ENCODE results near the gene EPM2A. TPM values are rescaled to one million over a fixed set of nuclear protein-coding genes. Genes with fewer than 3 reads are reported as not detected.

EPM2A gene
- total RNA-seq, 3 donors from 2014 or later = 4.7 to 52.4 (median 5.3) TPM

DNA sequence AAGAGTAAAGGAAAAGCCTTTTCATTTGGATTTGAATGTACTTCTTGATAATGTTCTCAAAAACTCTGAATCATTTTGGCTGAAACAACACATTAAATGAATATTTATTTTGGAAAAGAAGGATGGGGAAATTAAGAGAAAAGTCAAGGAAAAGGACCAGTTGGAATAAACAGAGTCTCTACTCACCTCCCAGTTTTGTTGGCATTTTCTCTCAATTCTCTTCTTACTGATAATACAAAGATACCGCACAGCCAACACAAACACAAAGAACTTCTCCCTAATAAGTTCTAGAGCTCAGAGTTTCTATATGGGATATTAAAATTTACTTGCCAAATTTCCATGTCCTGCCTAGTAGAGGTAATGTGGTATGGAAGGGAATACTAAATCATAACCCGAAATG is 13.1 kb downstream of the EPM2A start:
- intact Hi-C loops (cut with DNase I, micrococcal nuclease) = no loop called here
- TF ChIP-seq, protein P1, sequence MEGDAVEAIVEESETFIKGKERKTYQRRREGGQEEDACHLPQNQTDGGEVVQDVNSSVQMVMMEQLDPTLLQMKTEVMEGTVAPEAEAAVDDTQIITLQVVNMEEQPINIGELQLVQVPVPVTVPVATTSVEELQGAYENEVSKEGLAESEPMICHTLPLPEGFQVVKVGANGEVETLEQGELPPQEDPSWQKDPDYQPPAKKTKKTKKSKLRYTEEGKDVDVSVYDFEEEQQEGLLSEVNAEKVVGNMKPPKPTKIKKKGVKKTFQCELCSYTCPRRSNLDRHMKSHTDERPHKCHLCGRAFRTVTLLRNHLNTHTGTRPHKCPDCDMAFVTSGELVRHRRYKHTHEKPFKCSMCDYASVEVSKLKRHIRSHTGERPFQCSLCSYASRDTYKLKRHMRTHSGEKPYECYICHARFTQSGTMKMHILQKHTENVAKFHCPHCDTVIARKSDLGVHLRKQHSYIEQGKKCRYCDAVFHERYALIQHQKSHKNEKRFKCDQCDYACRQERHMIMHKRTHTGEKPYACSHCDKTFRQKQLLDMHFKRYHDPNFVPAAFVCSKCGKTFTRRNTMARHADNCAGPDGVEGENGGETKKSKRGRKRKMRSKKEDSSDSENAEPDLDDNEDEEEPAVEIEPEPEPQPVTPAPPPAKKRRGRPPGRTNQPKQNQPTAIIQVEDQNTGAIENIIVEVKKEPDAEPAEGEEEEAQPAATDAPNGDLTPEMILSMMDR (IDR thresholded peaks at IDR 0.05) = no peak
- Histone ChIP-seq H3K9me3 (peaks cover 9% of the 10 kb centered on the region), H3K4me3 (no peak overlapping the region), H3K36me3 (ENCODE audit: low read depth) (no peaks in the 10 kb centered on the region), H3K4me1 (ENCODE audit: low read depth) (no peaks in the 10 kb centered on the region)
- DNase-seq (no peak), ATAC-seq (no peak)

DNA sequence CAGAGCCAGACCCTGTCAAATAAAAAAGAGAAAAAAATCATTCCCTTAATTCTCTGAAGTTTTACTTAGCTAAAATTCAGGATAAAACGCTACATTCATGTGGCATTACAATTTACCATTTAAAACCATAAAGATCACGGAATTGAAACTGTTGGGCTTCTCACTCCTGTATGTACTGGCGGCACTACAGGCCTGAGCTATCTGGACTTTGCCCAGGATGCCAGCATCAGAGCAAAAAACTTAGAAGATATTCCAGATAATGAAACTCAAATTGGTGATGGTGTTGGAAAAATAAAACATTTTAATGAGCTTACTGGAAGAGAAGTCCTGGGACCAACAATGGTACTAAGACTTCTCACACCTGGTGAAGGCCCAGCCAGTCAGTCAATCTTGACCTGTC is 14.2 kb downstream of the EPM2A start:
- Histone ChIP-seq H3K36me3 (ENCODE audit: low read depth) (no peaks in the 10 kb centered on the region), H3K4me3 (no peak overlapping the region), H3K4me1 (ENCODE audit: low read depth) (no peaks in the 10 kb centered on the region), H3K9me3 (peaks cover 9% of the 10 kb centered on the region)
- DNase-seq (no peak), ATAC-seq (no peak)
- TF ChIP-seq, protein P1 (IDR thresholded peaks at IDR 0.05) = no peak
- intact Hi-C loops (cut with DNase I, micrococcal nuclease) = no loop called here

DNA sequence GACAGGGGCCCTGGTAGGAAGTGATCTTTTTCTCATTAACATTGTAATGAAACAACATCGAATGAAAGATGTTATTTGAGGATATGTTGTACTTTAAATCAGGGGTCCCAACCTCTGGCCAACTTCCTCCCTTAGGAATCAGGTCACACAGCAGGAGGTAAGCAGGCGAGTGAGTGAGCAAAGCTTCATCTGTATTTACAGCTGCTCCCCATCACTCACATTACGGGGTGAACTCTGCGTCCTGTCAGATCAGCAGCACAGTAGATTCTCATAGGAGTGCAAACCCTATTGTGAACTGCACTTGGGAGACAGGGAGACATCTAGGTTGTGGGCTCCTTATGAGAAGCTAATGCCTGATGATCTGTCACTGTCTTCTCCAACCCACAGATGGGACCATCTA is 19.9 kb downstream of the EPM2A start:
- intact Hi-C loops (cut with DNase I, micrococcal nuclease) = no loop called here
- Histone ChIP-seq H3K36me3 (ENCODE audit: low read depth) (no peaks in the 10 kb centered on the region), H3K4me1 (ENCODE audit: low read depth) (no peaks in the 10 kb centered on the region), H3K9me3 (peaks cover 6% of the 10 kb centered on the region), H3K4me3 (no peak overlapping the region)
- DNase-seq (no peak), ATAC-seq (no peak)
- TF ChIP-seq, protein P1 (IDR thresholded peaks at IDR 0.05) = no peak

DNA sequence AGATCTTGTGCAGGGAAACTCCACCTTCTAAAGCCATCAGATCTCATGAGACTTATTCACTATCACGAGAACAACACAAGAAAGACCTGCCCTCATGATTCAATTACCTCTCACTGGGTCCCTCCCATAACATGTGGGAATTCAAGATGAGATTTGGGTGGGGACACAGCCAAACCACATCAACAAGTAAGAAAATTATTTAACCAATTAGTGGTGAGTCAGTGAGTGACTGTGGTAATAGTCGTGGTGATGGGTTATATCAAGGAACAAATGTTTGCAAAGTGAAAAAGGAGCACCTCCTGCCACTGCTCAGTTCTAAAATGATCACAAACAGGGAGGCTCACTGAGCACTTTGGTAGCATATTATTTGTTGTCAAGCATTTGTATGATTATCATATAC is 20.6 kb downstream of the EPM2A start:
- DNase-seq (no peak), ATAC-seq (no peak)
- Histone ChIP-seq H3K4me1 (ENCODE audit: low read depth) (no peaks in the 10 kb centered on the region), H3K4me3 (no peak overlapping the region), H3K9me3 (peaks cover 6% of the 10 kb centered on the region), H3K36me3 (ENCODE audit: low read depth) (no peaks in the 10 kb centered on the region)
- intact Hi-C loops (cut with DNase I, micrococcal nuclease) = no loop called here
- TF ChIP-seq, protein P1 (IDR thresholded peaks at IDR 0.05) = no peak

DNA sequence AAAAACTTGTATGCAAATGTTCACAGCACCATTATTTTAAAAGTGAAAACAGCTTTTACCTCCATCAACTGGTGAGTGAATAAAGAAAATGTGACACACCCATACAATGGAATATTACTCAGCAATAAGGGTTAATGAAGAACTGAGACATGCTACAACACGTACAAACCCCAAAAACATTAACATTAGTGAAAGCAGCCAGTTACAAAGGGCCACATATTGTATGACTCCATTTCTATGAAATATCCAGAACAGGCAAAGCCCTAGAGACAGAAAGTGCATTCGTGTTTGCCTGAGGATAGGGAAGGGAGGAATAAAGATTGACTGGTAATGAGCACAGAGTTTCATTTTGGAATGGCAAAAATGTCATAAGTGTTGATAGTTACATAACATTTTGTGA is 21.5 kb downstream of the EPM2A start:
- TF ChIP-seq, protein P1 (IDR thresholded peaks at IDR 0.05) = no peak
- DNase-seq (no peak), ATAC-seq (no peak)
- intact Hi-C loops (cut with DNase I, micrococcal nuclease) = no loop called here
- no peaks in the 10 kb centered on the region for H3K36me3 ChIP-seq (ENCODE audit: low read depth)
- no peak overlapping the region for H3K4me3 ChIP-seq
- peaks cover 6% of the 10 kb centered on the region for H3K9me3 ChIP-seq
- no peaks in the 10 kb centered on the region for H3K4me1 ChIP-seq (ENCODE audit: low read depth)

DNA sequence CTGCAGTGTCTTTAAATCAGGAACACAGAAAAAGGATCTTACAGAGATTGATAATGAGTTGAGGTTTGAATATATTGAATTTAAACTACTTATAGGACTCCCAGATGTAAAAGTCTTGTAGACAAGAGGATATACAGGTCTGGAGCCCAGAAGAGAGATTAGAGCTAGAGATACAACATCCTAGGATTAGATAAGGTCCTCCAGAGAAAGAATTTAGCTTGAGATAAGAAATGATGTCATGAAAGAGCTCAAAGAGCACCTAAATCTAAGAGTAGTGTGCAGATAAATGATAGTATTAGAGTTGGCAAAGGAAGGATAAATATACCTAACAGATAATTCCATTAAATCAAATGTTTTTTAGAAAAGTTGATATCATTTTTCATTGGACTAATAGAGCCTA is 23.9 kb downstream of the EPM2A start:
- Histone ChIP-seq H3K4me1 (ENCODE audit: low read depth) (no peaks in the 10 kb centered on the region), H3K4me3 (no peak overlapping the region), H3K9me3 (peaks cover 8% of the 10 kb centered on the region), H3K36me3 (ENCODE audit: low read depth) (no peaks in the 10 kb centered on the region)
- intact Hi-C loops (cut with DNase I, micrococcal nuclease) = no loop called here
- ATAC-seq (no peak), DNase-seq (no peak)
- TF ChIP-seq, protein P1 (IDR thresholded peaks at IDR 0.05) = no peak

Measured in mucosa of descending colon (tissue), 3 donors.